Stimulated activated CD4-positive, alpha-beta T cell treated with anti-CD3 and anti-CD28 coated beads, Interleukin-1b, Interleukin-23, amount 100 ng/mL, for 24 hours (primary cell): Measurements from ENCODE around the gene SEMA4D.

Source experiments
- DNase-seq, 4 experiments: peaks; one replicate each; pipeline ENCODE4 v3.0.0-alpha.2; 2020; ENCODE audit warnings: low read depth in 4 of 4, low spot score in 1 of 4

SEMA4D gene

GRCh38 chr9:89497978-89498851 lies at the start of gene SEMA4D:
Gene SEMA4D (minus strand): TSS chr9:89498113. CDS start chr9:89405456, 92,657 bp downstream.
- DNase-seq: peak in 3 of 4 experiments; percentile 54 to 73 (median 61)

GRCh38 chr9:89547000-89547399 lies 49.1 kb upstream of the SEMA4D start:
- no peak for DNase-seq

GRCh38 chr9:89544279-89544661 lies 46.4 kb upstream of the SEMA4D start:
- DNase-seq: no peak

- DNase-seq: no peak
Measured at GRCh38 chr9:89543621-89544278, 45.8 kb upstream of the SEMA4D start.

GRCh38 chr9:89543111-89543510 lies 45.2 kb upstream of the SEMA4D start:
- no peak for DNase-seq

- no peak for DNase-seq
Measured at GRCh38 chr9:89542401-89543021, 44.6 kb upstream of the SEMA4D start.

- no peak for DNase-seq
Measured at GRCh38 chr9:89541798-89542197, 43.9 kb upstream of the SEMA4D start.

- no peak for DNase-seq
Measured at GRCh38 chr9:89539374-89539773, 41.5 kb upstream of the SEMA4D start.

GRCh38 chr9:89538871-89539270 lies 41.0 kb upstream of the SEMA4D start:
- no peak for DNase-seq

GRCh38 chr9:89537166-89537565 lies 39.3 kb upstream of the SEMA4D start:
- no peak for DNase-seq

GRCh38 chr9:89536600-89536999 lies 38.7 kb upstream of the SEMA4D start:
- no peak for DNase-seq

- DNase-seq: no peak
Measured at GRCh38 chr9:89536145-89536574, 38.2 kb upstream of the SEMA4D start.

GRCh38 chr9:89535461-89535860 lies 37.5 kb upstream of the SEMA4D start:
- no peak for DNase-seq

- no peak for DNase-seq
Measured at GRCh38 chr9:89534515-89535287, 36.8 kb upstream of the SEMA4D start.

GRCh38 chr9:89533411-89534095 lies 35.6 kb upstream of the SEMA4D start:
- DNase-seq: no peak

GRCh38 chr9:89532944-89533343 lies 35.0 kb upstream of the SEMA4D start:
- no peak for DNase-seq

- DNase-seq: peak in 1 of 4 experiments; percentile 30
Measured at GRCh38 chr9:89532478-89532877, 34.6 kb upstream of the SEMA4D start.

GRCh38 chr9:89531766-89532165 lies 33.9 kb upstream of the SEMA4D start:
- no peak for DNase-seq

GRCh38 chr9:89530726-89531125 lies 32.8 kb upstream of the SEMA4D start:
- DNase-seq: no peak

GRCh38 chr9:89529243-89530035 lies 31.5 kb upstream of the SEMA4D start:
- DNase-seq: no peak
